Measurements from ENCODE around the gene RPS5.
A peak's percentile ranks its signal among the peaks of the same experiment; 100 is the strongest.
"Not testable (repeated sequence)": the region's sequence is repeated elsewhere in the genome, so short reads cannot be mapped to it uniquely, and the experiment has no call there.

The RPS5 gene

GRCh38 chr19:58400316-58400915 is 13.3 kb downstream of the RPS5 start:
- H3K9ac ChIP-seq: no peak overlapping the region
- H3K4me3 ChIP-seq (ENCODE audit: low read depth, low read length): peak overlapping the region; percentile 83
- H3K4me1 ChIP-seq: peaks cover 3% of the 10 kb centered on the region
- no peaks in the 10 kb centered on the region for H3K27me3 ChIP-seq (ENCODE audit: control insufficient read depth, insufficient read depth, low read length)
- TF ChIP-seq CTCF (IDR thresholded peaks at IDR 0.05): no peak
- H3K9me3 ChIP-seq (ENCODE audit: control insufficient read depth, low read length): no peaks in the 10 kb centered on the region
- no peaks in the 10 kb centered on the region for H3K36me3 ChIP-seq (ENCODE audit: control insufficient read depth, insufficient read depth, low read length)
- H3K27ac ChIP-seq: no peak overlapping the region
- H2AFZ ChIP-seq: peak overlapping the region; percentile 58
- peak overlapping the region; percentile 99 for H3K4me2 ChIP-seq (ENCODE audit: low read length)
- no peaks in the 10 kb centered on the region for H3K79me2 ChIP-seq

GRCh38 chr19:58400916-58401839 is 14.1 kb downstream of the RPS5 start:
- Histone ChIP-seq H3K79me2 (no peaks in the 10 kb centered on the region), H3K4me2 (ENCODE audit: low read length) (peak overlapping the region; percentile 99), H2AFZ (peak overlapping the region; percentile 77), H3K27ac (peak overlapping the region; percentile 15), H3K9ac (no peak overlapping the region), H3K27me3 (ENCODE audit: control insufficient read depth, insufficient read depth, low read length) (no peaks in the 10 kb centered on the region), H3K36me3 (ENCODE audit: control insufficient read depth, insufficient read depth, low read length) (no peaks in the 10 kb centered on the region), H3K4me1 (no peaks in the 10 kb centered on the region), H3K4me3 (ENCODE audit: low read depth, low read length) (peak overlapping the region; percentile 83), H3K9me3 (ENCODE audit: control insufficient read depth, low read length) (no peaks in the 10 kb centered on the region)
- TF ChIP-seq CTCF (IDR thresholded peaks at IDR 0.05): peak; percentile 18

- Histone ChIP-seq H3K4me2 (ENCODE audit: low read length) (peak overlapping the region; percentile 99), H3K4me3 (ENCODE audit: low read depth, low read length) (peak overlapping the region; percentile 83), H3K36me3 (ENCODE audit: control insufficient read depth, insufficient read depth, low read length) (no peaks in the 10 kb centered on the region), H3K27me3 (ENCODE audit: control insufficient read depth, insufficient read depth, low read length) (no peaks in the 10 kb centered on the region), H3K27ac (no peak overlapping the region), H3K79me2 (no peaks in the 10 kb centered on the region), H3K9me3 (ENCODE audit: control insufficient read depth, low read length) (no peaks in the 10 kb centered on the region), H3K4me1 (peaks cover 3% of the 10 kb centered on the region), H3K9ac (no peak overlapping the region), H2AFZ (peak overlapping the region; percentile 77)
- TF ChIP-seq CTCF (IDR thresholded peaks at IDR 0.05): no peak
Measured at GRCh38 chr19:58401840-58402421, 14.9 kb downstream of the RPS5 start.

GRCh38 chr19:58403920-58404478 is 16.9 kb downstream of the RPS5 start:
- not testable (repeated sequence) for H3K27ac ChIP-seq

More at GRCh38 chr19:58403920-58404478, 16.9 kb downstream of the RPS5 start:
- H3K4me1 ChIP-seq; H3K4me3 ChIP-seq (ENCODE audit: low read depth, low read length); H3K36me3 ChIP-seq (ENCODE audit: control insufficient read depth, insufficient read depth, low read length); H2AFZ ChIP-seq; H3K9ac ChIP-seq; H3K4me2 ChIP-seq (ENCODE audit: low read length); H3K27me3 ChIP-seq (ENCODE audit: control insufficient read depth, insufficient read depth, low read length); H3K9me3 ChIP-seq (ENCODE audit: control insufficient read depth, low read length); H3K79me2 ChIP-seq: not testable (repeated sequence)

Measured in parathyroid adenoma (tissue), 2 donors.